SK-N-SH treated with all-trans-retinoic acid at 6 μM for 48 hours (cell line): ENCODE results near the gene NELFCD.

Source experiments
- BACH2 ChIP-seq: fragments of 250-450 bp; sonication (Bioruptor Pico); IDR thresholded peaks from 2 replicates; pipeline ENCODE4 v1.9.0; 2021; ENCODE audit warnings: mild to moderate bottlenecking, borderline replicate concordance
- CREB5 ChIP-seq: fragments of 250-450 bp; sonication (Bioruptor Pico); IDR thresholded peaks from 2 replicates; pipeline ENCODE4 v1.5.1; 2020; ENCODE audit warnings: low read depth, mild to moderate bottlenecking, moderate library complexity
- PATZ1 ChIP-seq: fragments of 250-450 bp; sonication (Bioruptor Pico); IDR thresholded peaks from 2 replicates; pipeline ENCODE4 v1.8.0; 2020; ENCODE audit warnings: mild to moderate bottlenecking, moderate library complexity, borderline replicate concordance
- SNAI2 ChIP-seq: fragments of 250-450 bp; sonication (Bioruptor Pico); IDR thresholded peaks from 2 replicates; pipeline ENCODE4 v1.5.0; 2020; ENCODE audit warnings: mild to moderate bottlenecking, moderate library complexity
- ZFP30 ChIP-seq: fragments of 450-650 bp; formaldehyde crosslinking; IDR thresholded peaks from 2 replicates; pipeline ENCODE4 v1.5.0; 2022; ENCODE audit warnings: mild to moderate bottlenecking, moderate library complexity

DNA sequence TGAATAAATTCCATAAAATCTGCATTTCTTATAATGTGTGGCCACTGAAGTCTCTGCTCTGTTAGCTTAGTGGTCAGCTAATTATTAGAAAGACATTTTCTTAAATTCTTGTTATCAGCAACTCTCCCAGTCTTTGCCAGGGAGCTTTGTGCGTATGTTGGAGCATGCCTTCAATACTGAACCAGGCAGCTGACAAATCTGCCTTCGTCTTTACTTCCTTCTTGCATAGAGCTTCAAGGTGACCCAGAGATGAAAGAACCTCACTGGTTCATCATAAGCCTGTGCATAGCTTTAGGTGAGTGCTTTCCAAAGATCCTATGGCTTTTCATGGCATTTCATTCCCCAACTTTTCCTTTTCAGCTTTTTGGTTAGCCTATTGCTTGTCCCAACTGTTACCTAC is 43.0 kb upstream of the NELFCD start:
- TF ChIP-seq ZFP30 (CRISPR knock-in tag) = no peak
- no peak for TF ChIP-seq PATZ1 (CRISPR knock-in tag)
- TF ChIP-seq CREB5 (CRISPR knock-in tag) = no peak
- TF ChIP-seq SNAI2 = no peak
- no peak for TF ChIP-seq BACH2 (CRISPR knock-in tag)
